GM23338 (cell line): ENCODE measurements around the gene SPATA31C1. TPM values are rescaled to one million over a fixed set of nuclear protein-coding genes. Genes with fewer than 3 reads are reported as not detected.
A peak's percentile ranks its signal among the peaks of the same experiment; 100 is the strongest.

Source experiments
- ATAC-seq: fragments of 200-7000 bp; cut with Tn5 transposase; 3 replicates; pipeline ENCODE4 v1.9.1; 2020
- DNase-seq: peaks from one replicate; pipeline ENCODE4 v3.0.0-alpha.2; 2015; ENCODE audit warnings: low spot score
- H2AFZ ChIP-seq: fragments of 200-600 bp; sonication (generic); 2 replicates; pipeline ENCODE4 v1.8.0; 2016; ENCODE audit warnings: antibody characterized with exemption, mild to moderate bottlenecking, moderate library complexity
- H3F3A ChIP-seq: fragments of 200-600 bp; sonication (generic); replicated peaks from 2 replicates; pipeline ENCODE4 v1.8.0; 2017; ENCODE audit warnings: antibody characterized with exemption, mixed run types, low read depth
- H3K27ac ChIP-seq: fragments of 200-600 bp; sonication (generic); 2 replicates; pipeline ENCODE4 v1.6.1; 2016; ENCODE audit warnings: low read depth
- H3K27me3 ChIP-seq: fragments of 200-600 bp; sonication (generic); 2 replicates; pipeline ENCODE4 v1.8.0; 2016; ENCODE audit warnings: mild to moderate bottlenecking, mixed run types, moderate library complexity; ENCODE audit not compliant: insufficient read depth
- H3K36me3 ChIP-seq: fragments of 200-600 bp; sonication (generic); 2 replicates; pipeline ENCODE4 v1.8.0; 2016; ENCODE audit warnings: mild to moderate bottlenecking; ENCODE audit not compliant: insufficient read depth
- H3K4me1 ChIP-seq: fragments of 200-600 bp; sonication (generic); 2 replicates; pipeline ENCODE4 v1.8.0; 2016; ENCODE audit warnings: mild to moderate bottlenecking, moderate library complexity; ENCODE audit not compliant: insufficient read depth
- H3K4me2 ChIP-seq: fragments of 200-600 bp; sonication (generic); 2 replicates; pipeline ENCODE4 v1.7.1; 2017; ENCODE audit warnings: mixed run types
- H3K4me3 ChIP-seq: fragments of 200-600 bp; sonication (generic); 2 replicates; pipeline ENCODE4 v1.6.1; 2016; ENCODE audit warnings: mixed run types
- H3K79me2 ChIP-seq: fragments of 200-600 bp; sonication (generic); replicated peaks from 2 replicates; pipeline ENCODE4 v1.8.0; 2017; ENCODE audit warnings: mild to moderate bottlenecking; ENCODE audit not compliant: insufficient read depth
- H3K9me2 ChIP-seq: fragments of 200-600 bp; sonication (generic); 2 replicates; pipeline ENCODE4 v1.8.0; 2017; ENCODE audit not compliant: insufficient read depth
- H4K20me1 ChIP-seq: fragments of 200-600 bp; sonication (generic); replicated peaks from 2 replicates; pipeline ENCODE4 v1.8.0; 2017; ENCODE audit warnings: mild to moderate bottlenecking; ENCODE audit not compliant: insufficient read depth
- H3K27ac Mint-ChIP-seq: 2 replicates; pipeline ENCODE4 v1.8.0; 2020; ENCODE audit warnings: inconsistent platforms, mild to moderate bottlenecking, moderate library complexity, mixed read lengths
- H3K27me3 Mint-ChIP-seq: 3 replicates; pipeline ENCODE4 v1.8.0; 2022; ENCODE audit warnings: low read depth, mild to moderate bottlenecking, moderate library complexity, mixed read lengths, inconsistent platforms; ENCODE audit not compliant: insufficient read depth, poor library complexity
- H3K36me3 Mint-ChIP-seq: 3 replicates; pipeline ENCODE4 v1.8.0; 2021; ENCODE audit warnings: low read depth, mild to moderate bottlenecking, inconsistent platforms, moderate library complexity, mixed read lengths
- H3K4me1 Mint-ChIP-seq: 3 replicates; pipeline ENCODE4 v1.8.0; 2020; ENCODE audit warnings: mild to moderate bottlenecking, inconsistent platforms, mixed read lengths
- H3K4me3 Mint-ChIP-seq: 3 replicates; pipeline ENCODE4 v1.8.0; 2021; ENCODE audit warnings: moderate library complexity, mild to moderate bottlenecking, inconsistent platforms, mixed read lengths
- H3K9me3 Mint-ChIP-seq: 3 replicates; pipeline ENCODE4 v1.8.0; 2020; ENCODE audit warnings: moderate library complexity, mild to moderate bottlenecking, inconsistent platforms, mixed read lengths
- EZH2 ChIP-seq: fragments of 200-600 bp; sonication (generic); IDR thresholded peaks from one replicate; pipeline ENCODE4 v1.8.0; 2017; ENCODE audit warnings: antibody characterized with exemption, mild to moderate bottlenecking, low read depth; ENCODE audit not compliant: unreplicated experiment
- POLR2AphosphoS5 ChIP-seq: IDR thresholded peaks from 2 replicates; pipeline ENCODE4 v1.6.1; 2016; ENCODE audit warnings: antibody characterized with exemption, low read depth
- ZNF114 ChIP-seq: fragments of 250-450 bp; sonication (Bioruptor Pico); IDR thresholded peaks from 2 replicates; pipeline ENCODE4 v1.5.0; 2020; ENCODE audit warnings: mild to moderate bottlenecking, moderate library complexity
- ZNF331 ChIP-seq: fragments of 250-450 bp; sonication (Bioruptor Pico); IDR thresholded peaks from 2 replicates; pipeline ENCODE4 v1.5.0; 2020; ENCODE audit warnings: low read depth, mild to moderate bottlenecking, moderate library complexity
- polyA plus RNA-seq: library from polyadenylated mRNA; unstranded; fragments of >200 nt; fragmentation: Nextera tagmentation; extraction: Ambion mirVana; gene quantifications from 2 replicates; pipeline ENCODE4 v1.2.1, GENCODE V29; 2016
- total RNA-seq: library from RNA; depleted of rRNA; stranded (reverse); fragments of >200 nt; shearing (Covaris generic); gene quantifications from 2 replicates; pipeline ENCODE4 v1.2.3, GENCODE V29; 2014
- TF ChIP-seq, protein P1 (sequence below): fragments of 250-450 bp; sonication (Bioruptor Pico); IDR thresholded peaks from 2 replicates; pipeline ENCODE4 v1.5.0; 2020; ENCODE audit warnings: mild to moderate bottlenecking, moderate library complexity

The SPATA31C1 gene
- total and polyA plus RNA-seq, 2 experiments from 2014 or later, result not detected

DNA sequence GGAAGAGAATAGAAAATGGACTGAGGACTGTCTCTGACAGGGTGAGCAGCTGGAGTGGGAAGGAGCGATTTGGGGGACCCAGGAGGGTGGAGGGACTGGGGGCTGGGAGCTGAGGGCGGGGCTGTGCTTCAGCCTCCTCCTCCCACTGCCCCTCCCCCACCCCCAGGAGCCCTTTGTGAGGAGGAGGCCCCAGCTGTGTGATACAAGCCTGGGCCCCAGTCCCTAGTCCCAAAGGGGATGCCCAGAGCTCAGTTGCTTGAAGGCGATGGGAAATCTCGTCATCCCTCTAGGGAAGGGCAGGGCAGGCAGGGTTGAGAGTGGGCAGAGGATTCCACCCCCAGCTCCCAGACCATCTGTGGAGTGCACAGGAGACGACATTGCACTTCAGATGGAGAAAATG lies 35.1 kb upstream of the SPATA31C1 start, which contains the start of gene SPATA31E1:
Gene SPATA31E1, plus strand, starts transcription at position 251 of the 400 bp plus-strand sequence. Its CDS starts 15 bp downstream, at position 266.
- Histone ChIP-seq H3F3A (no peaks in the 10 kb centered on the region), H3K4me2 (no peak within 1 kb of the TSS; the same call in 1 of the 2 replicates), H4K20me1 (no peaks in the 10 kb centered on the region), H3K4me3 (no peak within 1 kb of the TSS), H3K79me2 (no peaks in the 10 kb centered on the region), H2AFZ (peak within 1 kb of the TSS; percentile 72; the same call in 1 of the 2 replicates), H3K9me2 (no peaks in the 10 kb centered on the region), H3K27me3 (no peaks in the 10 kb centered on the region), H3K27ac (no peak within 1 kb of the TSS), H3K4me1 (peaks cover 12% of the 10 kb centered on the region), H3K36me3 (no peaks in the 10 kb centered on the region)
- Mint-ChIP-seq H3K4me3 (no peak within 1 kb of the TSS; the same call in 2 of the 3 replicates), H3K27ac (no peak within 1 kb of the TSS), H3K4me1 (peaks cover 20% of the 10 kb centered on the region), H3K36me3 (peaks cover 3% of the 10 kb centered on the region; the same call in 1 of the 3 replicates), H3K9me3 (peaks cover 5% of the 10 kb centered on the region), H3K27me3 (peaks cover 7% of the 10 kb centered on the region)
- ATAC-seq (peak; percentile 80), DNase-seq (peak; percentile 33)
- TF ChIP-seq, protein P1, sequence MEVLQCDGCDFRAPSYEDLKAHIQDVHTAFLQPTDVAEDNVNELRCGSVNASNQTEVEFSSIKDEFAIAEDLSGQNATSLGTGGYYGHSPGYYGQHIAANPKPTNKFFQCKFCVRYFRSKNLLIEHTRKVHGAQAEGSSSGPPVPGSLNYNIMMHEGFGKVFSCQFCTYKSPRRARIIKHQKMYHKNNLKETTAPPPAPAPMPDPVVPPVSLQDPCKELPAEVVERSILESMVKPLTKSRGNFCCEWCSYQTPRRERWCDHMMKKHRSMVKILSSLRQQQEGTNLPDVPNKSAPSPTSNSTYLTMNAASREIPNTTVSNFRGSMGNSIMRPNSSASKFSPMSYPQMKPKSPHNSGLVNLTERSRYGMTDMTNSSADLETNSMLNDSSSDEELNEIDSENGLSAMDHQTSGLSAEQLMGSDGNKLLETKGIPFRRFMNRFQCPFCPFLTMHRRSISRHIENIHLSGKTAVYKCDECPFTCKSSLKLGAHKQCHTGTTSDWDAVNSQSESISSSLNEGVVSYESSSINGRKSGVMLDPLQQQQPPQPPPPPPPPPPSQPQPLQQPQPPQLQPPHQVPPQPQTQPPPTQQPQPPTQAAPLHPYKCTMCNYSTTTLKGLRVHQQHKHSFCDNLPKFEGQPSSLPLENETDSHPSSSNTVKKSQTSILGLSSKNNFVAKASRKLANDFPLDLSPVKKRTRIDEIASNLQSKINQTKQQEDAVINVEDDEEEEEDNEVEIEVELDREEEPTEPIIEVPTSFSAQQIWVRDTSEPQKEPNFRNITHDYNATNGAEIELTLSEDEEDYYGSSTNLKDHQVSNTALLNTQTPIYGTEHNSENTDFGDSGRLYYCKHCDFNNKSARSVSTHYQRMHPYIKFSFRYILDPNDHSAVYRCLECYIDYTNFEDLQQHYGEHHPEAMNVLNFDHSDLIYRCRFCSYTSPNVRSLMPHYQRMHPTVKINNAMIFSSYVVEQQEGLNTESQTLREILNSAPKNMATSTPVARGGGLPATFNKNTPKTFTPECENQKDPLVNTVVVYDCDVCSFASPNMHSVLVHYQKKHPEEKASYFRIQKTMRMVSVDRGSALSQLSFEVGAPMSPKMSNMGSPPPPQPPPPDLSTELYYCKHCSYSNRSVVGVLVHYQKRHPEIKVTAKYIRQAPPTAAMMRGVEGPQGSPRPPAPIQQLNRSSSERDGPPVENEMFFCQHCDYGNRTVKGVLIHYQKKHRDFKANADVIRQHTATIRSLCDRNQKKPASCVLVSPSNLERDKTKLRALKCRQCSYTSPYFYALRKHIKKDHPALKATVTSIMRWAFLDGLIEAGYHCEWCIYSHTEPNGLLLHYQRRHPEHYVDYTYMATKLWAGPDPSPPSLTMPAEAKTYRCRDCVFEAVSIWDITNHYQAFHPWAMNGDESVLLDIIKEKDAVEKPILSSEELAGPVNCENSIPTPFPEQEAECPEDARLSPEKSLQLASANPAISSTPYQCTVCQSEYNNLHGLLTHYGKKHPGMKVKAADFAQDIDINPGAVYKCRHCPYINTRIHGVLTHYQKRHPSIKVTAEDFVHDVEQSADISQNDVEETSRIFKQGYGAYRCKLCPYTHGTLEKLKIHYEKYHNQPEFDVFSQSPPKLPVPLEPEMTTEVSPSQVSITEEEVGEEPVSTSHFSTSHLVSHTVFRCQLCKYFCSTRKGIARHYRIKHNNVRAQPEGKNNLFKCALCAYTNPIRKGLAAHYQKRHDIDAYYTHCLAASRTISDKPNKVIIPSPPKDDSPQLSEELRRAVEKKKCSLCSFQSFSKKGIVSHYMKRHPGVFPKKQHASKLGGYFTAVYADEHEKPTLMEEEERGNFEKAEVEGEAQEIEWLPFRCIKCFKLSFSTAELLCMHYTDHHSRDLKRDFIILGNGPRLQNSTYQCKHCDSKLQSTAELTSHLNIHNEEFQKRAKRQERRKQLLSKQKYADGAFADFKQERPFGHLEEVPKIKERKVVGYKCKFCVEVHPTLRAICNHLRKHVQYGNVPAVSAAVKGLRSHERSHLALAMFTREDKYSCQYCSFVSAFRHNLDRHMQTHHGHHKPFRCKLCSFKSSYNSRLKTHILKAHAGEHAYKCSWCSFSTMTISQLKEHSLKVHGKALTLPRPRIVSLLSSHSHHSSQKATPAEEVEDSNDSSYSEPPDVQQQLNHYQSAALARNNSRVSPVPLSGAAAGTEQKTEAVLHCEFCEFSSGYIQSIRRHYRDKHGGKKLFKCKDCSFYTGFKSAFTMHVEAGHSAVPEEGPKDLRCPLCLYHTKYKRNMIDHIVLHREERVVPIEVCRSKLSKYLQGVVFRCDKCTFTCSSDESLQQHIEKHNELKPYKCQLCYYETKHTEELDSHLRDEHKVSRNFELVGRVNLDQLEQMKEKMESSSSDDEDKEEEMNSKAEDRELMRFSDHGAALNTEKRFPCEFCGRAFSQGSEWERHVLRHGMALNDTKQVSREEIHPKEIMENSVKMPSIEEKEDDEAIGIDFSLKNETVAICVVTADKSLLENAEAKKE (CRISPR knock-in tag), result no peak
- no peak for TF ChIP-seq EZH2
- TF ChIP-seq POLR2AphosphoS5, result no peak

GRCh38 chr9:87883274-87883673 lies 34.5 kb upstream of the SPATA31C1 start:
- H3K27me3 Mint-ChIP-seq, result peaks cover 7% of the 10 kb centered on the region
- peak overlapping the region; percentile 32; the same call in 1 of the 2 replicates for H2AFZ ChIP-seq
- H3K36me3 ChIP-seq, result no peaks in the 10 kb centered on the region
- H3K4me2 ChIP-seq, result no peak overlapping the region
- ATAC-seq (no peak), DNase-seq (no peak)
- H3K27ac ChIP-seq, result no peak overlapping the region
- H3K4me3 Mint-ChIP-seq, result no peak overlapping the region
- no peaks in the 10 kb centered on the region for H3K9me2 ChIP-seq
- H3F3A ChIP-seq, result no peaks in the 10 kb centered on the region
- H3K9me3 Mint-ChIP-seq, result peaks cover 2% of the 10 kb centered on the region; the same call in 2 of the 3 replicates
- H3K27ac Mint-ChIP-seq, result no peak overlapping the region
- peaks cover 3% of the 10 kb centered on the region; the same call in 1 of the 3 replicates for H3K36me3 Mint-ChIP-seq
- peaks cover 12% of the 10 kb centered on the region for H3K4me1 ChIP-seq
- no peaks in the 10 kb centered on the region for H4K20me1 ChIP-seq
- no peaks in the 10 kb centered on the region for H3K27me3 ChIP-seq
- H3K4me1 Mint-ChIP-seq, result peaks cover 20% of the 10 kb centered on the region
- H3K79me2 ChIP-seq, result no peaks in the 10 kb centered on the region
- H3K4me3 ChIP-seq, result no peak overlapping the region
- TF ChIP-seq, protein P1 (CRISPR knock-in tag), result no peak
- TF ChIP-seq ZNF331 (CRISPR knock-in tag), result no peak
- TF ChIP-seq ZNF114 (CRISPR knock-in tag), result no peak
